ENCODE data around the gene SYT3.
"Not testable (repeated sequence)": the region's sequence is repeated elsewhere in the genome, so short reads cannot be mapped to it uniquely, and the experiment has no call there.

SYT3 gene

GRCh38 chr19:50601407-50602088, 38.1 kb downstream of the SYT3 start:
- no peak for DNase-seq (ENCODE audit: low read depth, low spot score)
- no peaks in the 10 kb centered on the region for H3K36me3 ChIP-seq (ENCODE audit: insufficient read depth, insufficient read length, low read length)
- H3K9ac ChIP-seq (ENCODE audit: insufficient read length, low read depth), result no peak overlapping the region
- peaks cover 3% of the 10 kb centered on the region for H3K4me1 ChIP-seq (ENCODE audit: insufficient read depth, insufficient read length)
- no peaks in the 10 kb centered on the region for H3K27me3 ChIP-seq (ENCODE audit: insufficient read depth, insufficient read length)
- H3K9me3 ChIP-seq (ENCODE audit: insufficient read depth, low read length), result peaks cover 5% of the 10 kb centered on the region; the same call in 1 of the 2 replicates
- H3K4me3 ChIP-seq (ENCODE audit: insufficient read length, low read depth), result no peak overlapping the region
- TF ChIP-seq YY1 (IDR thresholded peaks at IDR 0.05; ENCODE audit: insufficient read depth, insufficient read length), result no peak
- TF ChIP-seq SUZ12 (IDR thresholded peaks at IDR 0.05; ENCODE audit: extremely low read depth, insufficient read depth, insufficient read length), result no peak
- no peak for TF ChIP-seq ZNF274 (IDR thresholded peaks at IDR 0.05; ENCODE audit: low read depth, low read length)

DNA sequence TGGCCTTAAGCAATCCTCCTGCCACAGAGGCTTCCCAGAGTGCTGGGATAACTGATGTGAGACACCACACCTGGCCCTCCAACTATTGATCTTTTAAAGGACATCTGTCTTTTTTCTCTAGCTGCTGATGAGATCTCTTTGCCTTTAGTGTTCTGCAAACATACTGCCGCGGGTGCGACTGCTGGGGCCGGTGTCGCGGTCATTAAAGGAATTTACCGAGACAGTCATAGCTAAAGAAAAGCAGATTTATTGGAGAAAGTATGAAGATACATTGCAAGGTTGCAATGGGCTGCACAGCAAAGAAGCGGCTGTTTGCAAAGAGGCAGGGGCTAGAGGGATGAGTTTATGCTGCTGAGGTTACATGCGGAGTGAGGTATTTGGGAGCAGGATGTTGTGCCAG, 40.3 kb downstream of the SYT3 start:
- no peak for DNase-seq (ENCODE audit: low read depth, low spot score)
- Histone ChIP-seq H3K9me3 (ENCODE audit: insufficient read depth, low read length) (no peaks in the 10 kb centered on the region), H3K4me1 (ENCODE audit: insufficient read depth, insufficient read length) (peaks cover 3% of the 10 kb centered on the region), H3K27me3 (ENCODE audit: insufficient read depth, insufficient read length) (no peaks in the 10 kb centered on the region), H3K4me3 (ENCODE audit: insufficient read length, low read depth) (no peak overlapping the region), H3K9ac (ENCODE audit: insufficient read length, low read depth) (no peak overlapping the region), H3K36me3 (ENCODE audit: insufficient read depth, insufficient read length, low read length) (no peaks in the 10 kb centered on the region)
- TF ChIP-seq SUZ12 (IDR thresholded peaks at IDR 0.05; ENCODE audit: extremely low read depth, insufficient read depth, insufficient read length), result no peak
- TF ChIP-seq ZNF274 (IDR thresholded peaks at IDR 0.05; ENCODE audit: low read depth, low read length), result no peak
- TF ChIP-seq YY1 (IDR thresholded peaks at IDR 0.05; ENCODE audit: insufficient read depth, insufficient read length), result no peak

- Histone ChIP-seq H3K4me1 (ENCODE audit: insufficient read depth, insufficient read length) (no peaks in the 10 kb centered on the region), H3K9me3 (ENCODE audit: insufficient read depth, low read length) (no peaks in the 10 kb centered on the region), H3K27me3 (ENCODE audit: insufficient read depth, insufficient read length) (no peaks in the 10 kb centered on the region), H3K36me3 (ENCODE audit: insufficient read depth, insufficient read length, low read length) (no peaks in the 10 kb centered on the region), H3K9ac (ENCODE audit: insufficient read length, low read depth) (no peak overlapping the region), H3K4me3 (ENCODE audit: insufficient read length, low read depth) (no peak overlapping the region)
- DNase-seq (ENCODE audit: low read depth, low spot score), result no peak
- TF ChIP-seq YY1 (IDR thresholded peaks at IDR 0.05; ENCODE audit: insufficient read depth, insufficient read length) (no peak), SUZ12 (IDR thresholded peaks at IDR 0.05; ENCODE audit: extremely low read depth, insufficient read depth, insufficient read length) (no peak), ZNF274 (IDR thresholded peaks at IDR 0.05; ENCODE audit: low read depth, low read length) (no peak)
These were observed 49.5 kb downstream of the SYT3 start for GRCh38 chr19:50590191-50590590.

GRCh38 chr19:50581795-50582660, 57.7 kb downstream of the SYT3 start:
- not testable (repeated sequence) for DNase-seq (ENCODE audit: low read depth, low spot score); H3K9ac ChIP-seq (ENCODE audit: insufficient read length, low read depth); H3K27me3 ChIP-seq (ENCODE audit: insufficient read depth, insufficient read length); H3K9me3 ChIP-seq (ENCODE audit: insufficient read depth, low read length); H3K4me3 ChIP-seq (ENCODE audit: insufficient read length, low read depth); H3K36me3 ChIP-seq (ENCODE audit: insufficient read depth, insufficient read length, low read length); H3K4me1 ChIP-seq (ENCODE audit: insufficient read depth, insufficient read length)

DNA sequence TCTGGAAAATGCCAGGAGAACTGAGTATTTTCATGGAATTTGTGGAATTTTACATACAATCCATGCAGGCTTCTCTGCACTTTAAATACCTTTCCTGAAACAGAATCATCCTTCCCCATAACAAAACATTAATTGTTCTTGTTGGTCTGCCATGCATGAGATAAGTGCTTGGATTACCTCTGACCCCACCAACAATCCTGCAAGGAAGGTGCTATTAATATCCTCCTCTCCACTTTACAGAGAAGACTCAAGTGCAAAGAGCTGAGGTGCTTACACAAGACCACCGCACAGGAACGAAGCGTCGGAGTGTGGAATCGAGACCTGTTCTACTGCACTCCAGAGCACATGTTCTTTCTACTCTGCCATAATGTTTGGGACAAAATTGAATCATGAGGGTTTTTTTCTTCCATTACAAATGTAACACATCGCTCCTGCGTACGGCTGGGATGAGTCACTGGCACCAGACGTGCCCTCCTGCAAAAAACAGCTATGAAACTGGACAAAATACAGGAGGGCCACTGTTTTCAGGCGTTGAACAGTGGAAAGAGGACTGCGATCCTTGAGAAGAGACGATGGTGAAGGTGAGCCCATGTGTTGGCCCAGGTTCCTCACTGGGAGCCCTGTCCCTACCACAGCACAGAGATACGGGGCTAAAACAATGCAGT, 58.6 kb downstream of the SYT3 start:
- Histone ChIP-seq H3K4me3 (ENCODE audit: insufficient read length, low read depth) (no peak overlapping the region), H3K9me3 (ENCODE audit: insufficient read depth, low read length) (peaks cover 8% of the 10 kb centered on the region; the same call in 1 of the 2 replicates), H3K36me3 (ENCODE audit: insufficient read depth, insufficient read length, low read length) (no peaks in the 10 kb centered on the region), H3K9ac (ENCODE audit: insufficient read length, low read depth) (no peak overlapping the region), H3K27me3 (ENCODE audit: insufficient read depth, insufficient read length) (no peaks in the 10 kb centered on the region), H3K4me1 (ENCODE audit: insufficient read depth, insufficient read length) (no peaks in the 10 kb centered on the region)
- DNase-seq (ENCODE audit: low read depth, low spot score), result no peak
- TF ChIP-seq SUZ12 (IDR thresholded peaks at IDR 0.05; ENCODE audit: extremely low read depth, insufficient read depth, insufficient read length) (no peak), ZNF274 (IDR thresholded peaks at IDR 0.05; ENCODE audit: low read depth, low read length) (no peak), YY1 (IDR thresholded peaks at IDR 0.05; ENCODE audit: insufficient read depth, insufficient read length) (no peak)

GRCh38 chr19:50580240-50580639, 59.4 kb downstream of the SYT3 start:
- Histone ChIP-seq H3K9me3 (ENCODE audit: insufficient read depth, low read length) (peaks cover 8% of the 10 kb centered on the region; the same call in 1 of the 2 replicates), H3K9ac (ENCODE audit: insufficient read length, low read depth) (no peak overlapping the region), H3K4me3 (ENCODE audit: insufficient read length, low read depth) (no peak overlapping the region), H3K4me1 (ENCODE audit: insufficient read depth, insufficient read length) (no peaks in the 10 kb centered on the region), H3K36me3 (ENCODE audit: insufficient read depth, insufficient read length, low read length) (no peaks in the 10 kb centered on the region), H3K27me3 (ENCODE audit: insufficient read depth, insufficient read length) (no peaks in the 10 kb centered on the region)
- no peak for DNase-seq (ENCODE audit: low read depth, low spot score)
- no peak for TF ChIP-seq SUZ12 (IDR thresholded peaks at IDR 0.05; ENCODE audit: extremely low read depth, insufficient read depth, insufficient read length)
- TF ChIP-seq ZNF274 (IDR thresholded peaks at IDR 0.05; ENCODE audit: low read depth, low read length), result no peak
- TF ChIP-seq YY1 (IDR thresholded peaks at IDR 0.05; ENCODE audit: insufficient read depth, insufficient read length), result no peak

DNA sequence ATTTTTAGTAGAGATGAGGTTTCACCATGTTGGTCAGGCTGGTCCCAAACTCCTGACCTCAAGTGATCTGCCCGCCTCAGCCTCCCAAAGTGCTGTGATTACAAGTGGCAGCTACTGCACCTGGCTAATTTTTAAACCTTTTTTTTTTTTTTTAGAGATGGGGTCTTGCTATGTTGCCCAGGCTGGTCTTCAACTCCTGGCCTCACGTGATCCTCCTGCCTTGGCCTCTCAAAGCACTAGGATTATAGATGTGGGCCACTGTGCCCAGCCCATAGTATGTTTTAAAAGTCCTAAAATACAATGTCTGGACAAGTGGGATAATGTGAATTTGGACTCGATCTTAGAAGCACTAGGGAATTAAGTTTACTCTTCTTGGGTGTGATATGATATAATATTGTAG, 62.9 kb downstream of the SYT3 start:
- not testable (repeated sequence) for H3K9ac ChIP-seq (ENCODE audit: insufficient read length, low read depth); H3K9me3 ChIP-seq (ENCODE audit: insufficient read depth, low read length); H3K36me3 ChIP-seq (ENCODE audit: insufficient read depth, insufficient read length, low read length); H3K27me3 ChIP-seq (ENCODE audit: insufficient read depth, insufficient read length); H3K4me1 ChIP-seq (ENCODE audit: insufficient read depth, insufficient read length); DNase-seq (ENCODE audit: low read depth, low spot score); H3K4me3 ChIP-seq (ENCODE audit: insufficient read length, low read depth)
